Activated naive CD4-positive, alpha-beta T cell (primary cell): ENCODE measurements around the gene IPCEF1.
"Not testable (repeated sequence)": the region's sequence is repeated elsewhere in the genome, so short reads cannot be mapped to it uniquely, and the experiment has no call there.

Source experiments
- DNase-seq, 4 experiments: peaks; one replicate each; lab custom pipeline; 2025; lab: John Stamatoyannopoulos, UW

Gene IPCEF1

DNA sequence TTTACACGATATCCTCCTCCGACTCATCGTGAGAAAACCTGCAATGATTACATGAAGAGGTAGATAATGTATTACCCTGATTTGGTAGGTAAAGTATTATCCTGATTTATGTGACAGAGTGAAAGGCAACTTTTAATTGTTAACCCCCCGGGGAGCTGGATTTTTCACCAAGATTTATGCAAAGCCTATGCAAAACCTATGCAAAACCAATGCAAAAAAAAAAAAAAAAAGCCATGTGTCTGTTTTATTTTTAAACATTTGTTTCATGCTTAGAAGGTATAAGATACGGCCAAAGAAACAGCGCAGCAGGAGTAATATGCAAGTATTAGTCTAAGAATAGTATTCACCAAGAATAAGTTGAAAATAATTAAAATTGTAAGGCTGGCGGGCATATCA is 109.9 kb downstream of the IPCEF1 start:
- no peak for DNase-seq

- DNase-seq = no peak
These were observed 111.1 kb downstream of the IPCEF1 start for GRCh38 chr6:154245506-154245905.

- no peak for DNase-seq
These were observed 112.5 kb downstream of the IPCEF1 start for GRCh38 chr6:154243793-154244750.

- no peak for DNase-seq
These were observed 113.8 kb downstream of the IPCEF1 start for GRCh38 chr6:154242617-154243357.

DNA sequence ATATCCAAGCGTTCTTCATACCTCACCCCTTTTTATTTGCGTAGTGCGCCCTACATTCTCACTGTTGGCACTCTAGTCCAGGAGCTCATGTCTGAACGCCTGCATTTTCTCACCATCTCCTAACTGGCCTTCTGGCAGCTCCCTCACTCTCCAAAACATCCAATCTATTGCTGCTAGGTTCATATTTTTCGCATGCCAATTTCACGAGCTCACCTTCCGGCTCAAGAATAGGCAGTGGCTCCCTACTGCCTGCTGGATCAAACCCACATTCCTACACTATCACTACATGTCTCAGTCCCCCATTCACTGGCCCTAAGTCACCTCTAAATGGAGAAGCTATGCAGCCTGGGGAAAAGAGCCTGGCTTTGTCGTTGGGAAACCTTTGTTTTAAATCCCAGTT is 115.0 kb downstream of the IPCEF1 start:
- no peak for DNase-seq

GRCh38 chr6:154241061-154241460 is 115.5 kb downstream of the IPCEF1 start:
- not testable (repeated sequence) for DNase-seq

- no peak for DNase-seq
These were observed 117.2 kb downstream of the IPCEF1 start for GRCh38 chr6:154239392-154239791.

DNA sequence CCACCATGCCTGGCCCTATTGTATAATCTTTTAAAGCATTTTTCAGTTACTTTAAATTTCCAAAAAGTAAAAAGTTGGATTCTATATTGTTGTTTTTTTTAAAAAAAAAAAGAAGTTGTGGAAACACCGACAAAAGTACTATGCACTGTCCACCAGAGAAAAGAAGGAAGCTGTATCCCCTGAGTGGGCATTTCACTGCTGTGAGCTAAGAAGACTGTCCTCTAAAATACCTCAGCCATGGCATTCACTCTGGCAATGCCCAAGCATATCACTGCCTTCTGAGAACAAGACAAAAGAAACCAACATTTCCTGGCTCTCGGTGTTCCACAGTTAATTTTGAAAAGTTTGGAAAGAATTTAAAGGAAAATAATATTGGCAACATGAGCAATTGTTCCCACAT is 117.8 kb downstream of the IPCEF1 start:
- DNase-seq = no peak

- DNase-seq = no peak
These were observed 119.8 kb downstream of the IPCEF1 start for GRCh38 chr6:154236646-154237301.

DNA sequence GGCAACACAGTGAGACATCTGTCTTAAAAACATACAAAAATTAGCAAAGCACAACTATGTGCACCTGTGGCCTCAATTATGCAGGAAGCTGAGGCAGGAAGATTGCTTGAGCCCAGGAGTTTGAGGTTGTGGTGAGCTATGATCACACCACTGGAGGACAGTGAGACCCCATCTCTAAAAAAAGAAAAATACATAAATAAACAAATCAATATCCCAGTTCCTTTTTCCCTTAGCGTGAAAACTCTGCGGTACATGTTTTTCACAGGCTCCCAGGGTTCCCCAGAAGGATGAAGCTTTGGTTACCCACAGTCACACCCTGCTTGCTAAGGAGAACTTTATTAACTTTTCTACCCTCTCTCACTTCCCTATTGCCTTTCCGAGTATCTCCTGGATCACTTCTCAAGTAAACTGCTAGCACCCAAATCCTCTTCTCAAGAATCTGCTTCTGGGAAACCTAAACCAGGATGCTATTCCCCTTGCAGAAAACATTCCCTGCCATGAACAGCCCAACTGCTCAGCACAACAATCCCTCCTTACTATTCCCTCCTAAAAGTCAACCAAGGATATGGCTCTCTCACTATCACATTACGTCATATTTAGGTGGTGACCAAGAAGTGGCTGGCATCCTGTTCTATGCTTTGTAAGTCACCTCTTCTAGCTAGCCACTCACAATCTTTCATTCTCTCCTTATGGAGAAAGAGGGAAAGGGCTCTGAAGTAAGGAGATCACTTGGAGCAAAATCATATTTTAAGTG is 122.4 kb downstream of the IPCEF1 start:
- DNase-seq = no peak

GRCh38 chr6:154233383-154233782 is 123.2 kb downstream of the IPCEF1 start:
- no peak for DNase-seq

GRCh38 chr6:154232013-154232910 is 124.3 kb downstream of the IPCEF1 start:
- DNase-seq = no peak

- DNase-seq = no peak
These were observed 125.5 kb downstream of the IPCEF1 start for GRCh38 chr6:154230910-154231595.

GRCh38 chr6:154230393-154230792 is 126.2 kb downstream of the IPCEF1 start:
- no peak for DNase-seq

GRCh38 chr6:154229786-154230185 is 126.8 kb downstream of the IPCEF1 start:
- no peak for DNase-seq

GRCh38 chr6:154228521-154228905 is 128.1 kb downstream of the IPCEF1 start:
- no peak for DNase-seq

DNA sequence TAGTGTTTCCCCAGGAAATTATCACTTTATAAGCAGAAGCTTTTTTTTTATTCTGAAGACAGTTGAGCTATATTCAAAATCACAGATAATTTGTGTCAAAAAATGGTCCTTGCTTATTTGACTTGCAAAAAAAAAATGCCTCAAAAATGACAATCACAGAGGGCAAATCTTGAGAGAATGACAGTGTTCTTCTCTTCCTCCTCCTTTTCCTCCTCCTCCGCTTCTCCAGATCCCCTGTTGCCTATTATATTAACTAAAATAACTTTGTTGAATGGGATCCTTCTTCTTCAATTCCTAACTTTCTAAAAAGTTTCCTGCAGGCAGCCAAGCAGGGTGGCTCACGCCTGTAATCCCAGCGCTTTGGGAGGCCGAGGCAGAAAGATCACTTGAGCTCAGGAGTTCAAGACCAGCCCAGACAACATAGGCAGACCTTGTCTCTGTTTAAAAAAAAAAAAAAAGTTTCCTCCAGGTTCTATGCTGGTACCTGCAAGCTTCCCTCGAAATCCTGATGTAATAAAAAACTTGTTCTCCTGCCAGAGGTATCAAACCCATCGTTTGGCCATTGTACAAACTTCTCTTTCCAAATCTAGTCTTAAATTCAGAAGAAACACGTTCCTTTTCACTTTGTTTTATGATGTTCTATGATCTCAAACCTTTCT is 128.6 kb downstream of the IPCEF1 start:
- no peak for DNase-seq

DNA sequence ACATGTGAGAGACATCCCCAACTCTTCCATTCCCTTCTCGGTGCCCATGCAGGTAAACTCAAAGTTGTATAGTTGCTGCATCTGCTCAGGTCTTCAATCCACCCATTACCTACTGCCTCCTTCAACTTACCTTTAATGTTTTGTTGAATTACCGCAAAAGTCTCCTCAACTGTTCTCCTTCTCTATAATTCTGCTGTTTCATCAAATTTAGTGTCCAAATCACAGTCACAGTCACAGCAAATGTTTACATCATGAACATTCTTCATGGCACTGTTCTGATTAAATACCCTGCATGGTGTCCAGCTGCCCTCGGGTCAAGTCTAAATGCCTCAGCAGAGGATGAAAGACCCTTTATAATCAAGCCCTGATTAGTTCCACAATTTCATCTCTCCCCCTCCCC is 130.1 kb downstream of the IPCEF1 start:
- DNase-seq = no peak

- DNase-seq = no peak
These were observed 133.3 kb downstream of the IPCEF1 start for GRCh38 chr6:154223296-154223695.

GRCh38 chr6:154222716-154223115 is 133.9 kb downstream of the IPCEF1 start:
- no peak for DNase-seq
